H9 (cell line): Measurements from ENCODE around the gene RAET1L. TPM values are rescaled to one million over a fixed set of nuclear protein-coding genes. Genes with fewer than 3 reads are reported as not detected.

ENCODE experiments used
- DNase-seq: peaks from one replicate; pipeline ENCODE4 v3.0.0-alpha.2; 2017
- H2AFZ ChIP-seq: one replicate; pipeline ENCODE4 v1.6.1; 2013; ENCODE audit warnings: mild to moderate bottlenecking, low read length, control low read depth, moderate library complexity
- H2AK5ac ChIP-seq: 2 replicates; pipeline ENCODE4 v1.6.1; 2013; ENCODE audit warnings: low read length, control low read depth, mixed read lengths; ENCODE audit not compliant: insufficient read length
- H2BK120ac ChIP-seq: one replicate; pipeline ENCODE4 v1.6.1; 2013; ENCODE audit warnings: low read depth, mild to moderate bottlenecking, low read length, control low read depth, inconsistent platforms; ENCODE audit not compliant: poor library complexity, severe bottlenecking
- H2BK12ac ChIP-seq: 2 replicates; pipeline ENCODE4 v1.6.1; 2013; ENCODE audit warnings: low read length, control low read depth, mixed read lengths, low read depth; ENCODE audit not compliant: insufficient read length
- H2BK15ac ChIP-seq: 2 replicates; pipeline ENCODE4 v1.6.1; 2013; ENCODE audit warnings: low read depth, low read length, control low read depth
- H2BK20ac ChIP-seq: one replicate; pipeline ENCODE4 v1.6.1; 2013; ENCODE audit warnings: low read depth, mild to moderate bottlenecking, low read length, control low read depth, inconsistent platforms; ENCODE audit not compliant: poor library complexity, severe bottlenecking
- H2BK5ac ChIP-seq: 2 replicates; pipeline ENCODE4 v1.6.1; 2013; ENCODE audit warnings: low read length, control low read depth, mixed read lengths; ENCODE audit not compliant: insufficient read length
- H3K14ac ChIP-seq: 2 replicates; pipeline ENCODE4 v1.6.1; 2013; ENCODE audit warnings: low read length, control low read depth; ENCODE audit not compliant: insufficient read depth
- H3K18ac ChIP-seq: 2 replicates; pipeline ENCODE4 v1.6.1; 2013; ENCODE audit warnings: low read depth, mild to moderate bottlenecking, mixed read lengths, low read length, control low read depth; ENCODE audit not compliant: insufficient read length
- H3K23ac ChIP-seq: 2 replicates; pipeline ENCODE4 v1.6.1; 2013; ENCODE audit warnings: low read length, control low read depth, mixed read lengths, low read depth; ENCODE audit not compliant: insufficient read length
- H3K23me2 ChIP-seq: 2 replicates; pipeline ENCODE4 v1.6.1; 2013; ENCODE audit warnings: low read depth, mild to moderate bottlenecking, mixed read lengths, low read length, control low read depth; ENCODE audit not compliant: insufficient read length, poor library complexity, severe bottlenecking
- H3K27ac ChIP-seq: 2 replicates; pipeline ENCODE4 v1.5.1; 2013; ENCODE audit warnings: low read length, control low read depth, mixed read lengths, low read depth; ENCODE audit not compliant: insufficient read length
- H3K27me3 ChIP-seq: 2 replicates; pipeline ENCODE4 v1.6.1; 2013; ENCODE audit warnings: low read length, control low read depth, inconsistent platforms; ENCODE audit not compliant: insufficient read depth
- H3K4ac ChIP-seq: 2 replicates; pipeline ENCODE4 v1.6.1; 2013; ENCODE audit warnings: low read depth, mild to moderate bottlenecking, control low read depth, inconsistent platforms, low read length, moderate library complexity
- H3K4me1 ChIP-seq: 2 replicates; pipeline ENCODE4 v1.6.1; 2013; ENCODE audit warnings: low read length, control low read depth, inconsistent platforms; ENCODE audit not compliant: insufficient read depth
- H3K4me2 ChIP-seq: 2 replicates; pipeline ENCODE4 v1.6.1; 2013; ENCODE audit warnings: low read length, control low read depth, mixed read lengths; ENCODE audit not compliant: insufficient read length, insufficient read depth
- H3K56ac ChIP-seq: 2 replicates; pipeline ENCODE4 v1.6.1; 2013; ENCODE audit warnings: low read depth, mild to moderate bottlenecking, mixed read lengths, low read length, control low read depth; ENCODE audit not compliant: insufficient read length
- H3K79me1 ChIP-seq: 2 replicates; pipeline ENCODE4 v1.6.1; 2013; ENCODE audit warnings: low read depth, mild to moderate bottlenecking, moderate library complexity, low read length, control low read depth, inconsistent platforms; ENCODE audit not compliant: insufficient read depth, poor library complexity, severe bottlenecking
- H3K79me2 ChIP-seq: 2 replicates; pipeline ENCODE4 v1.6.1; 2013; ENCODE audit warnings: low read length, control low read depth, inconsistent platforms; ENCODE audit not compliant: insufficient read depth
- H3K9ac ChIP-seq: 2 replicates; pipeline ENCODE4 v1.6.1; 2013; ENCODE audit warnings: low read length, control low read depth, mixed read lengths; ENCODE audit not compliant: insufficient read length; ENCODE audit errors: extremely low read depth
- H3K9me3 ChIP-seq: one replicate; pipeline ENCODE4 v1.6.1; 2013; ENCODE audit warnings: low read depth, low read length, inconsistent platforms; ENCODE audit not compliant: control insufficient read depth
- H3T11ph ChIP-seq: one replicate; pipeline ENCODE4 v1.6.1; 2013; ENCODE audit warnings: mild to moderate bottlenecking, low read length, control low read depth, inconsistent platforms
- H4K20me1 ChIP-seq: one replicate; pipeline ENCODE4 v1.6.1; 2013; ENCODE audit not compliant: control insufficient read depth, insufficient read length, insufficient read depth
- H4K5ac ChIP-seq: 2 replicates; pipeline ENCODE4 v1.6.1; 2013; ENCODE audit warnings: low read depth, mild to moderate bottlenecking, mixed read lengths, low read length, control low read depth; ENCODE audit not compliant: insufficient read length
- H4K8ac ChIP-seq: replicated peaks from 2 replicates; pipeline ENCODE4 v1.6.1; 2013; ENCODE audit warnings: low read length, control low read depth, mixed read lengths, low read depth; ENCODE audit not compliant: insufficient read length
- H4K91ac ChIP-seq: 2 replicates; pipeline ENCODE4 v1.6.1; 2013; ENCODE audit warnings: low read depth, mild to moderate bottlenecking, moderate library complexity, mixed read lengths, low read length, control low read depth; ENCODE audit not compliant: insufficient read length
- H3K27ac Mint-ChIP-seq, 3 experiments: 2 replicates in 2 of 3; 3 replicates in 1 of 3; pipeline ENCODE4 v1.8.0; 2020 to 2021; ENCODE audit warnings: mixed read lengths in 3 of 3, mild to moderate bottlenecking in 1 of 3, moderate library complexity in 1 of 3
- H3K27me3 Mint-ChIP-seq: 2 replicates; pipeline ENCODE4 v1.8.0; 2021; ENCODE audit warnings: low read depth, mild to moderate bottlenecking, moderate library complexity, mixed read lengths
- H3K36me3 Mint-ChIP-seq, 3 experiments: 2 replicates in 2 of 3; 3 replicates in 1 of 3; pipeline ENCODE4 v1.8.0; 2020 to 2021; ENCODE audit warnings: low read depth in 3 of 3, mixed read lengths in 3 of 3; ENCODE audit not compliant: insufficient read depth in 1 of 3
- H3K4me1 Mint-ChIP-seq, 2 experiments: 2 replicates each; pipeline ENCODE4 v1.8.0; 2020; ENCODE audit warnings: mixed read lengths in 2 of 2
- H3K4me3 Mint-ChIP-seq, 2 experiments: 2 replicates in 1 of 2; 3 replicates in 1 of 2; pipeline ENCODE4 v1.8.0; 2020 to 2021; ENCODE audit warnings: mild to moderate bottlenecking in 2 of 2, mixed read lengths in 2 of 2, moderate library complexity in 1 of 2
- H3K9me3 Mint-ChIP-seq, 2 experiments: 2 replicates in 1 of 2; 3 replicates in 1 of 2; pipeline ENCODE4 v1.8.0; 2020; ENCODE audit warnings: mild to moderate bottlenecking in 2 of 2, mixed read lengths in 2 of 2, moderate library complexity in 1 of 2
- CTCF ChIP-seq: fragments of 200-600 bp; sonication (generic); conservative IDR thresholded peaks from 3 replicates; pipeline ENCODE4 v1.8.0; 2021; ENCODE audit warnings: antibody characterized with exemption, mild to moderate bottlenecking
- WGBS: extraction: QIAGEN DNeasy Blood & Tissue Kit; methylation state at CpG from one replicate; pipeline ENCODE4 v1.1.7; 2013; ENCODE audit warnings: missing lambda C conversion rate, low lambda C conversion rate, mixed read lengths; ENCODE audit not compliant: insufficient read length; ENCODE audit errors: extremely low coverage; 5-methylcytosine and 5-hydroxymethylcytosine counted together
- total RNA-seq: library from RNA; stranded (reverse); gene quantifications from 2 replicates; pipeline ENCODE4 v1.2.1, GENCODE V29; 2021

RAET1L gene
- total RNA-seq, 1 experiment from 2014 or later = not detected

GRCh38 chr6:150008588-150008987 lies 16.7 kb downstream of the RAET1L start:
- WGBS = no CpG with 5 or more reads among the region's 9 CpGs
- Histone ChIP-seq H2BK12ac (no peak overlapping the region), H3K27me3 (peaks cover 41% of the 10 kb centered on the region), H3K14ac (no peak overlapping the region), H3K79me2 (no peaks in the 10 kb centered on the region), H4K91ac (no peak overlapping the region), H3K9me3 (no peaks in the 10 kb centered on the region), H3K79me1 (no peaks in the 10 kb centered on the region), H3K9ac (no peak overlapping the region), H4K8ac (no peak overlapping the region), H3K56ac (no peak overlapping the region), H3K23me2 (peaks cover 5% of the 10 kb centered on the region), H2BK15ac (no peak overlapping the region), H2AFZ (no peak overlapping the region), H3K18ac (no peak overlapping the region), H3T11ph (no peak overlapping the region), H2BK20ac (no peak overlapping the region), H2BK120ac (no peak overlapping the region), H3K4me2 (no peak overlapping the region), H3K4ac (no peak overlapping the region), H2AK5ac (no peak overlapping the region), H4K20me1 (no peaks in the 10 kb centered on the region), H3K4me1 (no peaks in the 10 kb centered on the region), H2BK5ac (no peak overlapping the region), H4K5ac (no peak overlapping the region), H3K23ac (no peak overlapping the region), H3K27ac (no peak overlapping the region)
- no peak for DNase-seq
- no peak overlapping the region for H3K27ac Mint-ChIP-seq
- no peaks in the 10 kb centered on the region for H3K36me3 Mint-ChIP-seq
- no peak overlapping the region; a peak in 1 of 5 replicates for H3K4me3 Mint-ChIP-seq
- peaks cover 7 to 8% of the 10 kb centered on the region in 2 experiments for H3K4me1 Mint-ChIP-seq
- TF ChIP-seq CTCF = no peak
- peaks cover 0 to 2% of the 10 kb centered on the region in 2 experiments; a peak in 3 of 5 replicates for H3K9me3 Mint-ChIP-seq
- peaks cover 82% of the 10 kb centered on the region for H3K27me3 Mint-ChIP-seq
